ENCODE results near the gene SFPQ. TPM values are rescaled to one million over a fixed set of nuclear protein-coding genes. Genes with fewer than 3 reads are reported as not detected.
A peak's percentile ranks its signal among the peaks of the same experiment; 100 is the strongest.
"Not testable (repeated sequence)": the region's sequence is repeated elsewhere in the genome, so short reads cannot be mapped to it uniquely, and the experiment has no call there.

The SFPQ gene
- total RNA-seq, result 100 to 1,000 TPM; 417 to 436 TPM
- 297 TPM for polyA plus RNA-seq (ENCODE audit: insufficient read depth, low read depth, low replicate concordance)
- long read RNA-seq, donor 1, transcript SFPQ-203 (3 exons, 1,431 nt), result minor isoform, 38 of 360 reads
- long read RNA-seq, donor 1, transcript SFPQ-205 (3 exons, 2,835 nt), result major isoform, 63 of 360 reads
- long read RNA-seq, donor 1, transcript SFPQ-207 (2 exons, 440 nt), result minor isoform, 19 of 360 reads
- long read RNA-seq, donor 1, transcript SFPQ-201 (10 exons, 3,747 nt), result minor isoform, 26 of 360 reads
- long read RNA-seq, donor 1, partial matches to known transcripts, result 175 of 360 reads
- long read RNA-seq, donor 1, other reads (novel, unspliced or antisense), result 31 of 360 reads
- long read RNA-seq, donor 2, transcript SFPQ-203 (3 exons, 1,431 nt), result minor isoform, 6 of 140 reads
- long read RNA-seq, donor 2, transcript SFPQ-201 (10 exons, 3,747 nt), result major isoform, 25 of 140 reads
- long read RNA-seq, donor 2, transcript SFPQ-205 (3 exons, 2,835 nt), result minor isoform, 7 of 140 reads
- long read RNA-seq, donor 2, partial matches to known transcripts, result 86 of 140 reads
- long read RNA-seq, donor 2, other reads (novel, unspliced or antisense), result 12 of 140 reads

DNA sequence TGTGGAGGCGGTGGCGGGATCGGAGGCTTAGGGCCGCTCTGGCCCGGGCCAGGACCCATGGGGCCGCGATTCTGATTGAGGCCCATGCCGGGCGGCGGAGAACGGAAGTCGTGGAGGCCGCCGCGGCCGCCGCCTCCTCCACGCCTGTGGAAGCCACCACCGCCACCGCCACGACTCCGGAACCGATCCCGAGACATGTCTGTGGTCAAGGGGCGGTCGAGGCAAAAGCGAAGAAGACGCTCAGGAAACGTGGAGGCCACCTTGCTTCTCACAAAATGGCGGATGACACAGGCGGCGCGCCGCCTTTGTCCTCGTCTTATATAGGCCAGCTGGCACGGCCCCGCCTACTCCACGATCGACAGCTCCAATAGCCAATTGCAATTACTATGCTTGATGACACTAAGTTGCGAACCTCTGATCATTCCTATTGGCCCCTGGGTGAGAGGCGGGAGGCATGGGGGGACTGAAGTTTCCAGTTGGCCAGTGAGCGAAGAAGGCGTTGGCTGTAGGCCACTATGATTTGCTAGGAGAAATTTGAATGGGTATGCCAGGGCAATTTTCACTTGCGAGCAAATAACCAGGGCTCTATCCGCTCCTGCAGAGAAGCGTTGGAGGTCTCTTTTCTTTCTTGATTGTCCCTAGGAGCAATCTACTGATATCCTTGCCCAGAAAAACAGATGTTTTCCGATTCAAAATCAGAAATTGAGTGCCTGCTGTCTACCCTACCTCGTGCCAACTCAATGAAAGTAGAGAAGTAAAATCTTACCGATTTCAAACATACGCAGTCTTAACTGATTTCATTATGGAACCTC, at the start of gene SFPQ:
TSS of gene SFPQ (minus strand) at position 293 of the 812 bp plus-strand sequence. CDS start at position 197, 96 bp downstream.
- intact Hi-C loops (cut with DNase I; ENCODE audit: low total_unique reads), result loop anchor here (5.0 kb wide), 1 partner anchor 161 kb away; the partner anchor contains the start of gene ZMYM6
- H3K4me3 ChIP-seq, result peak within 1 kb of the TSS; percentile 100
- no peaks in the 10 kb centered on the region for H3K9me3 ChIP-seq
- peaks cover 31% of the 10 kb centered on the region for H3K4me1 ChIP-seq
- 0 to 1% methylated on average over 11 to 50 of the region's 50 CpGs for WGBS, 2 donors
- H3K27me3 ChIP-seq, result no peaks in the 10 kb centered on the region
- peak within 1 kb of the TSS; percentile 99 to 100 for H3K27ac ChIP-seq
- TF ChIP-seq, protein P1, sequence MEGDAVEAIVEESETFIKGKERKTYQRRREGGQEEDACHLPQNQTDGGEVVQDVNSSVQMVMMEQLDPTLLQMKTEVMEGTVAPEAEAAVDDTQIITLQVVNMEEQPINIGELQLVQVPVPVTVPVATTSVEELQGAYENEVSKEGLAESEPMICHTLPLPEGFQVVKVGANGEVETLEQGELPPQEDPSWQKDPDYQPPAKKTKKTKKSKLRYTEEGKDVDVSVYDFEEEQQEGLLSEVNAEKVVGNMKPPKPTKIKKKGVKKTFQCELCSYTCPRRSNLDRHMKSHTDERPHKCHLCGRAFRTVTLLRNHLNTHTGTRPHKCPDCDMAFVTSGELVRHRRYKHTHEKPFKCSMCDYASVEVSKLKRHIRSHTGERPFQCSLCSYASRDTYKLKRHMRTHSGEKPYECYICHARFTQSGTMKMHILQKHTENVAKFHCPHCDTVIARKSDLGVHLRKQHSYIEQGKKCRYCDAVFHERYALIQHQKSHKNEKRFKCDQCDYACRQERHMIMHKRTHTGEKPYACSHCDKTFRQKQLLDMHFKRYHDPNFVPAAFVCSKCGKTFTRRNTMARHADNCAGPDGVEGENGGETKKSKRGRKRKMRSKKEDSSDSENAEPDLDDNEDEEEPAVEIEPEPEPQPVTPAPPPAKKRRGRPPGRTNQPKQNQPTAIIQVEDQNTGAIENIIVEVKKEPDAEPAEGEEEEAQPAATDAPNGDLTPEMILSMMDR (IDR thresholded peaks at IDR 0.05), result no peak
- TF ChIP-seq POLR2A (IDR thresholded peaks at IDR 0.05), result peak; percentile 75
- H3K36me3 ChIP-seq (ENCODE audit: low read depth, missing control alignments), result peaks cover 2% of the 10 kb centered on the region
- peak; percentile 99 for DNase-seq

- intact Hi-C loops (cut with DNase I; ENCODE audit: low total_unique reads); H3K27ac ChIP-seq; H3K9me3 ChIP-seq; H3K4me3 ChIP-seq; DNase-seq; H3K27me3 ChIP-seq; H3K36me3 ChIP-seq (ENCODE audit: low read depth, missing control alignments); H3K4me1 ChIP-seq: not testable (repeated sequence)
- 100% methylated on average over 2 of the region's 2 CpGs for WGBS, 2 donors
These were observed 43.8 kb upstream of the SFPQ start for GRCh38 chr1:35236772-35237171.

GRCh38 chr1:35231287-35231686, 38.3 kb upstream of the SFPQ start:
- H3K9me3 ChIP-seq, result no peaks in the 10 kb centered on the region
- no peaks in the 10 kb centered on the region for H3K27me3 ChIP-seq
- TF ChIP-seq, protein P1 (IDR thresholded peaks at IDR 0.05), result no peak
- no peak for TF ChIP-seq POLR2A (IDR thresholded peaks at IDR 0.05)
- H3K4me1 ChIP-seq, result no peaks in the 10 kb centered on the region
- H3K36me3 ChIP-seq (ENCODE audit: low read depth, missing control alignments), result no peaks in the 10 kb centered on the region
- WGBS, 2 donors, result 79 to 85% methylated on average over 1 of the region's 1 CpG
- intact Hi-C loops (cut with DNase I; ENCODE audit: low total_unique reads), result no loop called here
- no peak overlapping the region for H3K27ac ChIP-seq
- H3K4me3 ChIP-seq, result no peak overlapping the region
- DNase-seq, result no peak

DNA sequence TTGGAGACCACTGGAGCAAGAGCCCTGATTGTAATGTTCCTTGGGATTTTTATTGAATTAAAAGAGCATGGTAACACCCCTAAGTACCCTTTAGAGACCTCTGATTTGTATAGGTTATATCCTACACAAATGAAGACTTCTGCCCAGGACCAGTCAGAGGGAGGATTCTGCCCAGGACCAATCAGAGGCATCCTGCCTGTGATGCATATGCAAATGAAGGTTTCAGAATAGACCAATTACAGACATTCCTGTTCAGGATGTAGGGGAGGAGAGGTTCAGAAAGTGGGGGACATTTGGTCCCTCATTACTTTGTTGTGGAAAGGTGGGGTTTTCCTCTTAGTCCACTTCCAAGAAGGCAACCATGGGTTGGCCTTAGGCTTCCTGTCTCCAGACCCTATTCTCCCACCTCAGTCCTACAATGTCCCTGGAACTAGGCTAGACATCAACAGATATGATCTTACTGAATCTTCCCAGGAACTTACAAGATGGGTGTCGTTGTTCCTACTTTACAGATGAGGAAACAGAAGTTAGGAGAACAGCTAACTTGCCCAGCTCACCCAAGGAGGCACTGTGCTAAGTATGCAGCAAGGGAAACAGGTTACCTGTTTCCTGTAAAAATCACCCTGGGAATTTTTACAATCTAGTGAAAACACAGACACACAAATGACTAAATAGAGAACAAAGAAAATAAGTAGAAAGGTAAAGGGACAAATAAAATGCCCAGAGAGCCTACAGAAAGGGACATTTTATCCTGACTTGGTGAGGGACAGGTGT, 36.8 kb upstream of the SFPQ start:
- intact Hi-C loops (cut with DNase I; ENCODE audit: low total_unique reads), result no loop called here
- no peak overlapping the region for H3K4me3 ChIP-seq
- no peak overlapping the region for H3K27ac ChIP-seq
- H3K27me3 ChIP-seq, result no peaks in the 10 kb centered on the region
- H3K9me3 ChIP-seq, result no peaks in the 10 kb centered on the region
- H3K36me3 ChIP-seq (ENCODE audit: low read depth, missing control alignments), result no peaks in the 10 kb centered on the region
- TF ChIP-seq POLR2A (IDR thresholded peaks at IDR 0.05), result no peak
- TF ChIP-seq, protein P1 (IDR thresholded peaks at IDR 0.05), result no peak
- H3K4me1 ChIP-seq, result no peaks in the 10 kb centered on the region
- no peak for DNase-seq
- 83 to 85% methylated on average over 1 of the region's 1 CpG for WGBS, 2 donors

Measured in testis (tissue), 5 donors.